HT1080 (cell line): Measurements from ENCODE around the gene SPATA31A3. TPM values are rescaled to one million over a fixed set of nuclear protein-coding genes. Genes with fewer than 3 reads are reported as not detected.
"Not testable (repeated sequence)": the region's sequence is repeated elsewhere in the genome, so short reads cannot be mapped to it uniquely, and the experiment has no call there.

Source experiments
- DNase-seq: peaks from one replicate; pipeline ENCODE4 v3.0.0-alpha.2; 2015; ENCODE audit warnings: low read depth
- polyA plus RNA-seq, 2 experiments: library from polyadenylated mRNA; depleted of rRNA; stranded (reverse); fragments of >200 nt; gene quantifications; 2 replicates each; pipeline ENCODE4 v1.2.3, GENCODE V29; 2015
- small RNA-seq: library from RNA; depleted of rRNA; stranded (forward); fragments of <200 nt; gene quantifications from one replicate; pipeline ENCODE3, GENCODE V24; 2014
- total RNA-seq: library from RNA; depleted of rRNA; stranded (reverse); fragments of >200 nt; shearing (Covaris generic); gene quantifications from 2 replicates; pipeline ENCODE4 v1.2.3, GENCODE V29; 2014; rRNA removed

Gene SPATA31A3
- not detected in 2 replicates for total RNA-seq
- polyA plus RNA-seq (2015; cell fraction: cytosol; rRNA removed) = not detected in 2 replicates
- not detected in 2 replicates for polyA plus RNA-seq (2015; cell fraction: nucleus; rRNA removed)

DNA sequence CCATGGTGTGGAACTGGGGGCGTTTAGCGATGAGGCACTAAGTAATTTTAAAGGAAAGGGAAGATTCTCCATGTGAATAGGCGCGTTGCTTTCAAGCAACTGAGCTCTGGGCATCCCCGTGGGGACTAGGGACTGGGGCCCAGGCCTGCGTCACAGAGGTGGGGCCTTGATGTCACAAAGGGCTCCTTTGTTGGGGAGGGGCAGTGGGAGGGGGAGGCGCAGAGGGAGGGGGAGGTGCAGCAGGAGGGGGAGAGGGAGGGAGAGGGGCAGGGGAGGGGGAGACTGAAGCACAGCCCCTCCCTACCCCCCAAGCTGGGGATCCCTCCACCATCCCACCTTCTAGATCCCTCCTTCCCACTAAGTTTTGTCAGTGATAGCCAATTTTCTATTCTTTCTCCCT is at the start of gene SPATA31A3:
SPATA31A3 (minus strand) TSS at position 101 of the 400 bp plus-strand sequence; CDS start at position 72, 29 bp downstream.
- DNase-seq = not testable (repeated sequence)

GRCh38 chr9:66952576-66952975 is 39.8 kb downstream of the SPATA31A3 start:
- peak; percentile 16 for DNase-seq

GRCh38 chr9:66942400-66943155 is 49.8 kb downstream of the SPATA31A3 start:
- DNase-seq = not testable (repeated sequence)

DNA sequence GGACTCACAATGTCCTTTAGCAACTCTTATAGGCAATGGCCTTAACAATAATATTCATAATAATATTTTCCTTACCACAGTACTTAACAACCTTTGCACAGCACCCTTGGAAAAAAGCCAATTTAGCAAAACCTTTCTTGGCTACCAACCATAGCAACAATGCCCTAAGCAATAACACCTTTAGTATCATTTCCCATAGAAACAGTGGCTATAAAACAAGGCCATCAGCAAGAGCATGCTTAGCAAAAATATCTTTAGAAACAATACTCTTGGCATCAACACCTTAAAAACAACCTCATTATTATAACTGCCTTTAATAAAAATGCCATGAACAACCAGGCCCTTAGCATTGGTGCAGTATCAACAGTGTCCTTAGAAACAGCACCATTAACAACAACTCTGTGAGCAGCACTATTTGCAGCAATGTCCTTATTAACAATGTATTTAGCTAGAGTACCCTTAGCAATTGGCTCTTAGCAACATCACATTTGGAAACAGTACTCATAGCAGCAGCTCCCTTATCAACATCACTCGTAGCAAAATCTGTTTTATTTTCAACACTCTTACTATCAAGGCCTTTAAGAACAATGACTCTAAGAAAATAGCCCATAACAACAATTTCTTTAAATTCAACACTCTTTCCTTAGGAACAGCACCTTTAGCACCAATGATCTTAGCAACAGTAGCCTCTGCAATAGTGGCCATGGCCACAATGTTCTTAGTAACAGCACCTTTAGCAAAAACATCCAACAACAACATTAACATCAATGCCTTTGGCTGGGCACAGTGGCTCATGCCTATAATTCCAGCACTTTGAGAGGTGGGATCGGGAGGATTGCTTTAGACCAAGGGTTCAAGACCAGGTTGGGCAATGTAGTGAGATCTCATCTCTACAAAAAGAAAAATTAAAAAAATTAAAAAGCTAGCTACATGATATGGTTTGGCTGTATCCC is 52.2 kb downstream of the SPATA31A3 start:
- DNase-seq = not testable (repeated sequence)

DNA sequence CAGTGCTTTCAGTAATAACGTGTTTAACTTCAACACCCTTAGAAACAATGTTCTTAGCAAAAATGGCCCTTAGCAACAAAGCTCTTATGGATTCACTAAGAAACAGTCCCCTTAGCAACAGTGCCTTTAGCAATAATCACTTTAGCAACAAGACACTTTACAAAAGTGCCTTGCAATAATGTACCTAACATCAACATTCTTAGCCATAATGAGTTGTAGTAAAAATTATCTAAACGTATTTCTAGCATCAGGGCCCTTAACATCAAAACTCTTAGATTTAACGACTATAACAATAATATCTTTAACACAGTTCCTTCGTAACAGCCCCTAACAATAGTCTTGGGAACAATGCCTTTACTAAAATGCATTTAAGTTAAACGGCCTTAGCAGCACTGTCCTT is 54.0 kb downstream of the SPATA31A3 start:
- DNase-seq = not testable (repeated sequence)

GRCh38 chr9:66937662-66938061 is 54.7 kb downstream of the SPATA31A3 start:
- DNase-seq = not testable (repeated sequence)

Small RNA genes within 50 kb of the gene (small RNA-seq; reads per million reads assigned to genes)
- gene AL353770.1 (not detected), gene AL353770.2 (not detected)

Other genes starting within 250 kb of the SPATA31A3 start
- gene ZNF658, start 91.8 kb downstream of the SPATA31A3 start, total RNA-seq = 2.2 and 2.6 TPM in 2 replicates